DMS79 treated with DMSO at 0.1 percent for 48 hours (cell line): ENCODE results near the gene MRNIP.
"Not testable (repeated sequence)": the region's sequence is repeated elsewhere in the genome, so short reads cannot be mapped to it uniquely, and the experiment has no call there.

ENCODE experiments used
- DNase-seq: peaks from one replicate; lab custom pipeline; 2025; lab: John Stamatoyannopoulos, UW

The MRNIP gene

GRCh38 chr5:179792612-179793467 is 65.8 kb downstream of the MRNIP start:
- DNase-seq, result no peak

DNA sequence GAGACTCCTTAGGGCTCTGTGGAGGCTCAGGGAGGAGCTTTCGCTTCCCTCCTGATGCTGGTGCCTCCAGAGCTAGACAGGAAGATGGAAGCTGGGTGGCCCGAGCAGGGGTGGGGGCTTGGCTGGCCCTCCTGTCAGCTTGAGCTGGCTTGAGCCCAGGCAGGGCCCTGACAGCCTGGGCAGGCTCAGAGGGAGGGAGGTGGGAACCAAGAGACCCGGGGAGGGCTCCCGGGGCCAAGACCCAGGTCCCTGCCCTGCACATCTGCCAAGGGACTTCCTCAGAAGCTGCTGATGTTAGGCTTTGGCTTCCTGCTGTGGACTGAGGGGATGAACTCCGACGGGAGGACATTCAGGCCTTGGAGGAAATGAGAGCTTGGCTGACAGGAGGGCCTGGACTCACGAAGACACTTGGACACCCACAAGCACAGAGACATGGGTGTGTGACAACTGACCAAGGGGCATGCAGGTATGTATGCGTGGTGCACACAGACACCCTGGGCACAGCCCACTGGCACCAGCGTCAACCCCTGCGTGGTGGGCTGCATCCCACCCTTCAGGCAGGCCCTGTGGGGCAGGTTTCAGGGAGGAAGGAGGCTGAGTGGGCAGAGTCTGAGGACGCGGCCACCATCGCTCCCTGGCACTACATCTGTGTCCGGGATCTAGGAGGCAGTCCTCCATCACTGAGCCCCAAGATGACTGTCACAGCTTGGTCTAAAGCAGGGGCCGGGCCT is 66.6 kb downstream of the MRNIP start:
- no peak for DNase-seq

GRCh38 chr5:179789278-179789677 is 69.3 kb downstream of the MRNIP start:
- DNase-seq, result not testable (repeated sequence)

DNA sequence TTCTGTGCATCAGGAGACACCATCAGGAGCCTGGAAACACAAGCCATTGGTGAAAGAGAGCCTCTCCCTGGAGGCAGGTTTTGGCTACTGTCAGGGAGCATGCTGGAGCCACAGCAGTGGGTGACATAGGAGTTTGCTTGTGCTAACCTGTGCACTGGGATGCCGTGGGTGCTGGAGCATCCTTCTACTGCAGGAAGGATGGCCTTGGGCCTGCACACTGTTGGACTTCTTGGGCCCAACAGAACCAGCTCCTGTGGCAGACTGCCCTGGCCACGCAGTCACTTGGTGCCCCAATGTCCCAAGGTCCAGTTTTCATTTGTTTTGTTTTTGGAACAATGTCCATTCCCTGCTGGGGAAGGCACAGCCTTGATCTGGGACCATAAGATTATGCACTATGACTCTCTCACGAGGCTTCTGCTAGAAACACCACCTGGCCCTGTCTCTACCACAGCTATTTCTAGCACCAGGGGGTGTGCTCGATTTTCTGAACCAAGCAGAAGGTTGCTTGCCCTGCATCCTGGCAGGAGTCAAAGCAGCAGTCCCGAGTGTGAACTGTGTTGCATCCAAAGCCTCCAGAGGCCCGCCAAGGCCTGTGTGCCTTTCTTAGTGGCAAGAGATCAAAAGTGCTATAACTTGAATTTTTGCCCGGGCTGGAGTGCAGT is 70.3 kb downstream of the MRNIP start:
- no peak for DNase-seq
